ENCODE results near the gene FGD6.
"Not testable (repeated sequence)": the region's sequence is repeated elsewhere in the genome, so short reads cannot be mapped to it uniquely, and the experiment has no call there.

FGD6 gene

DNA sequence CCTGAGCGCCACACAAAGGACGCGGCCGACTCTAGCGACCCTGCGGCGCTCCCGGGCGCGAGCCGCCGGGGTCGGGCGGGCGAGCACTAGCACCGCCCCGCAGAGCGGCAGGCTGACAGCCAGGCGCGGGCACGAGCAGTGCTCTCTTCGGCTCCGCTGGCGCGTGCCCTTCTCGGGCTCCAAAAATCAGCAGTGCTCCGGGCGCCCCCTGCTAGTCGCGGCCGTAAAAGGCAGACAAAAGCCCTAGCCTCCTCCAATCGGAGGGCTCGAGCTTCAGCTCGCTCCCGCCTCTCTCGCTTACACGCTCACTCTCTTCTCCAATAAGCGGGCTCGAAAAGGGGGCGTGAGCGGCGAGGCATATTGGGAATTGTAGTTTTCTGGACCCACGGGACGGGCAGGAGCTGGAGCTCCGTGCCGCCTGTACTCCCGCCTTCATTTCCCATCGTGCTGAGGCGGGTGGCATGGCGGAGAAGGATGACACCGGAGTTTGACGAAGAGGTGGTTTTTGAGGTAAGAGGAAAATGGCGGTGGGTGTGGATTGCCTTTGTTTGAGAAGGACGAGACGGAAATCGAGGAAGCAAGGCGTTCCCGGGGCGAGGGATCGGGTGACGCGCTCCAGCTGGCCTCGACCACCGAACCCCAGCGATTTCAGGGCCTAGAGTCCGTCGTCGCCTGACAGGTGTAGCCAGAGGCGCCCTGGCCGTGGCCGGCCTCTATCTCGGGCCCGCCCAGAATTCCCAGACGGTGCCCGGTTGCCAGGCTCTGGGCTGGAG, at the start of gene FGD6, which contains the start of gene VEZT:
Gene FGD6, minus strand, starts transcription at position 91 of the 773 bp plus-strand sequence. CDS start 227 bp downstream, outside the sequence.
Gene VEZT, plus strand, starts transcription at position 431 of the 773 bp plus-strand sequence. Its CDS starts 44 bp downstream, at position 475.
- peak; percentile 94 to 98 (median 97) for DNase-seq

DNA sequence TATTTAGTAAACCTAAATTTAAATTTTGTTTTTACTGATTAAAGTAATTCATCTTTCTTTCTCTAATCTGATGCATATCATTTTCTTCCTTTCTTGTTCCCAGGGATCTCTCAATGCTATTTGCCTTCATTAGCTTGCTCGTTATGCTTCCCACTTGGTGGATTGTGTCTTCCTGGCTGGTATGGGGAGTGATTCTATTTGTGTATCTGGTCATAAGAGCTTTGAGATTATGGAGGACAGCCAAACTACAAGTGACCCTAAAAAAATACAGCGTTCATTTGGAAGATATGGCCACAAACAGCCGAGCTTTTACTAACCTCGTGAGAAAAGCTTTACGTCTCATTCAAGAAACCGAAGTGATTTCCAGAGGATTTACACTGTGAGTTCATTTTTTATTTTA, 49.0 kb upstream of the FGD6 start:
- no peak for DNase-seq

DNA sequence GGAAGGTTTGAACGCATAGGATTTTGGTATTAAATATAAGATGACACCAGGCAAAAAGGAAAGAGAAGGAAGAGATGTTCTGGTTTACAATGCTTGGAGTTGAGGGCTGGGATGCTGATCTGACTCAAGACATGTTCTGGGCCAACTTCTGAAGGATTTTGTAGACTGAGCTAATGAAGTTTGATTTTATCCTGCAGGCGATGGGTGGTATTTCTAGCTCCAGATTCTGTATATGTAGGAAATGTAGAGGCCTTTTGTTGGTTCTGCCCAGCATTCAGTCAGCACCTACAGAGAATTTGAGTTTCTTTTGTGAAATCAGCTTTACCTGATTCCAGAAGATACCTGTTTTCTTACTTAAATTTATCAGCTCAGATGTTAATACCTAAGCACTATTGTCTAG, 48.5 kb upstream of the FGD6 start:
- DNase-seq, result no peak

DNA sequence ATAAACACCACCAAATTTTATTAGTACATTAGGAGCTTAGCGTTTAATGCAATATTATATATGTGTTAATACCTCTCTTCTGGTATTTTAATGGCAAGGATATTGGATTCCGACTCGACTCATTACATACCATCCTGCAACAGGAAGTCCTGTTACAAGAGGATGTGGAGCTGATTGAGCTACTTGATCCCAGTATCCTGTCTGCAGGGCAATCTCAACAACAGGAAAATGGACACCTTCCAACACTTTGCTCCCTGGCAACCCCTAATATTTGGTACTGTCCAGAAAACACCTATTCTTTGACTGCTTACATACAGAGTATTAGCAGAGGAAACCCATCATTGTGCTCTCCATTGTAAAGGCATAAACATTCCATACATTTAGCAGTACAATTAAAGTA, 45.5 kb upstream of the FGD6 start:
- no peak for DNase-seq

DNA sequence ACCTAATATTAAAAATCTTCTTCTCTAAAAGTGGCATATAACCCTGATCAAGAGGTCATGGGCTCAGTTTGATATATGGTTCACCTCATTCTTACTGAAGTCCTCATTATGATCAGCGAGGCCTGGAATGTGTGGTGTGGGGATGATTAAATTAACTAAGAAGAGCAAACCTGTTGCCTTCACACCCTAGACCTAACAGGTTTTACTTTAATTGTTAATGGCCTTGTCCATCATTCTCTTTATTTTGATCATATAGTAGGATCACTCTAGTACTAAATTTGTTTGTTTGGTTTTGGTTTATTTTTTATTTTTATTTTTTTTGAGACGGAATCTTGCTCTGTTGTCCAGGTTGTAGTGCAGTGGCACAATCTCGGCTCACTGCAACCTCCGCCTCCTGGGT, 43.8 kb upstream of the FGD6 start:
- no peak for DNase-seq

DNA sequence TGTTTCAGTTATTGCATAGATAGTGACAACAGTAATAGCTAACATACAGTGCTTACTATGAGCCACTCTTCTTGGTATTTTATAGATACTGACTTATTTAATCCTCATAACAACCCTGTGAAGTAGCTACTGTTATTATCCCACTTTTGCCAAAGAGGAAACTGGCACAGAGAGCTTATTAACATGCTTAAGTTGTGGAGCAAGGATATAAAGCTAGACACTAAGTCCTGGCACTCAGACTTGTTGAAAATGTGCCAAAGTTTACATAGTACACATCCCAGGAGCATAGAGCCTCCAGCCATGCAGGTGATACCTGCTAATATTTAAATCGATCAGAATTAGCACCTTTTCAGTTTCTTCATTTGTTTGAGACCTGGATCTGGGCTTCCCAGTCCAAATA, 42.1 kb upstream of the FGD6 start:
- no peak for DNase-seq

DNA sequence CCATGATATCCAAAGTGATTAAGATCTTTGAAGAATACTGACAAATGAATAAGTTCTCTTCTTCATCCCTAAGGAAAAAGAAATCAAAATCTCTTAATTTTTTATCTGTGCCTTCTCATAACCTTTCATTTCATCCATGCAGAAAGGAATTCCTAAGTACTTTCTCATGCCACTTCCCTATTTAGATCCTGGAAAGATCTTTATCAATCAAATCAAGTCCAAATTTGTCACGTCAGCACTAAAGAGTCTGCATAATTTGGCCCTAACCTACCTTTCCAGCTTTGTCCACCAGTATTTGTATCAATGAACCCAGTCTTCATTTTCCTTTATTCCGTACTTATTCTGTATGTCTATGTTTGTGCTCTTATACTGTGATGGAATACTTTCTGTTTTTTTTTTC, 41.5 kb upstream of the FGD6 start:
- DNase-seq, result no peak

DNA sequence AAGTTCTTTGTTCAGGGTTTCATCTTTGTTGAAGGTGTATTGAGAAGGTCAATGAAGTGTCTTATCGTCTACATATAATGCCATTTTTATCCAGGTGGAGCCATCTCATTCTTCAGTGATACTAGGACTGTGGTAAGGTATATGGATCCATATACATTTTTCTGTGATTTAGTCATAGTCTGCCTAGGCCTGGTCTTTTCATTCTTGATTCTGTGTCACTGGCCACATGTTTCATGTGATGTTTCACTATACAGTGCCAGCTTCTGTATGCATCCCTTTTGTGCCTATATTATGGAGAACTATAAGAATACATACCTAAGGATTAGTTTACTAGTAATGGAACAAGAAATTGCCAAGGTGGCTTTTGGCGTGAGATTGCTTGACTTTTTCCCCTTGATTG, 40.9 kb upstream of the FGD6 start:
- no peak for DNase-seq

DNA sequence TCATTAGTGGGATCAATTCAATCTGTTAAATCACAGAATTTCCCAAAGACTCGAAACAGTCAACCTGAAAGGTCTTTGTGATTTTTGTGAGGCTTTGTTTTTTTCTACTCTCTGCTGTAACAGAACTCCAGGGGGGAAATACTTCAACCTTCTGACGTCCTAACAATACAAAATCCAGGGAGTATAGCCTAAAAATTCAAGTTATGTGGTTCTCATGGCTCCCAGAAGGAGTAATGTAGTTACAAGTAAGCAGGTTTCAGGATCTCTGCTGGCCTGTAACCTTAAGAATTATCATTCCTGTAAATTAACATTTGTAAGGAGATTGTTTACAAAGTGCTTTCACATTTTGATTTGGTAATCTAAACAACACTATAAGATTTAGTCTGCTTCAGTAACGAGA, 40.3 kb upstream of the FGD6 start:
- DNase-seq, result no peak

DNA sequence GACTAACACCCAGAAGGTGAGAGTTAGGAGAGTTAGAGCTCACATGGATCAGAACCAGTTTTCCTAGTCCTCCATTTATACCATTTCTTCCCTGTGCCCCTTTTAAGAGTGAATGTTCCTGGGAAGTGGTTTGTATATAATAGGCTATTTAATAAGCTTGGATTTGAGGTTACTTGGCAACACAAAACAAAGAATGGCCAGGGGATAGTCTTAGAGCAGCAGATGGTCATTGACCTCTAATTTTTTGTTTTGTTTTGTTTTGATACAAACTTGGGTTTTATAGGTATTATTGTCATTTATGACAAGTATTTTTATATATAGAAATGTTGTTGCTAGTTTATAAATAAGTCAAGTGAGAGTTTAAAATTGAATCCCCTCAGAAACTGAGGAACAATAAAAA, 36.1 kb upstream of the FGD6 start:
- no peak for DNase-seq

DNA sequence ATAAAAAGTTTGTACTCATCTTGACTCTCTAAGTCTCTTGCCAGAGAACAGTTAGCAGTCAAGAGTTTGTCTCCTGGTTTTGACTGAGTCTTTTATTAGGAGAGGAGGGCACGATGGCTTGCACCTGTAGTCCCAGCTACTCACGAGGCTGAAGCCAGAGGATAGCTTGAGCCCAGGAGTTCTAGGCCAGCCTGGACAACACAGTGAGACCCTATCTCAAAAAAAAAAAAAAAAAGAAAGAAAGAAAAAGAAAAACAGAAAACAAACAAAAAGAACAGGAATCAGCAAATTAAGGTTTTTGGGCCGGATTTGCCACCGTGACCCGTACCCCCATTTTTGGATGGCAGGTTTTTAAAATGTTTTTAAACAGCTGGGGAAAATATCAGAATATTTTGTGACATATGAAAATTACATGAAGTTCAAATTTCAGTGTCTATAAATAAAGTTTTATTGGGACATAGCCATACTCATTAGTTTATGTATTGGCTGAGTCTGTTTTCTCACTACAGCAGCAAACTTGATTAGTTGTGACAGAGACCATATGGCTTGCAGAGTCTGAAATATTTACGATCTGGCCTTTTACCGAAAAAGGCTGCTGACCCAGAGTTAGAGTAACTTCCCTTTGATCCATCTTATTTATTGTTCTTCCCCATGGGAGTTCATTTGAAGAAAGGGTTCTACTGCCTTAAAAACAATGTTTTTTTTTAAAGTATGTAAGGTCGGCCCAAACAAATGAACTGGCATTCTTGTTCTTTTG, 31.5 kb upstream of the FGD6 start:
- DNase-seq, result no peak

DNA sequence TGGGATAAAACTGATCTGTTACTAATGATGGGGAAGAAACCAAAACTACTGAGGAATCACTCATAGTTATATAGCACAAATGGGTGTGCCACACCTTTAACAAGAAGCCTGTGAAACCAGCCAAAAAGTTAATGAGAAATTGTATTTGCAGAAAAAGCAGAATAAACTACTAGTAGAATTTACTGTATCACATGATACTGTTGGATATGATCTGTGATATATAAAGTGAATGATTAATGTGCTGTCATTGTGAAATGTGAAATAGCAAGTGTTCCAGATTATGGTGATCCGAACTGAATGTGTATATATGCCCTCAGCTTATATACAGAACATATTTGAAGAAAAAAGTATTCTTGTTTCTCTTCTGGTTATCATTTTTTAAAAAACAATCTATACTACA, 30.8 kb upstream of the FGD6 start:
- DNase-seq, result no peak

DNA sequence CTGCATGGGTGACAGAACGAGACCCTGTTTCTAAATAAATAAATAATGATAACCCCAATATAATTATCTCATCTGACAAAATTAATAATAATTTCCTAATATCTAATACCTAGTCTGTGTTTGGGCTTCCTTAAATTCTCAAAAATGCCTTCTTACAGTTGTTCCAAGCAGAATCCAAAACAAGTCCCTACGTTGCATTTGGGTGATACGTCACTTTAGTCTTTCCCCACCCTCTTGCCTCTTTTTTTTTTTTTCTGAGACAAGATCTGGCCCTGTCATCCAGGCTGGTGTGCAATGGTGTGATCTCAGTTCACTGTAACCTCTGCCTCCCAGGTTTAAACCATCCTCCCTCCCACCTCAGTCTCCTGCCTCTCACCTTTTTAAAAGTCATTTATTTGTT, 27.1 kb upstream of the FGD6 start:
- DNase-seq, result no peak

DNA sequence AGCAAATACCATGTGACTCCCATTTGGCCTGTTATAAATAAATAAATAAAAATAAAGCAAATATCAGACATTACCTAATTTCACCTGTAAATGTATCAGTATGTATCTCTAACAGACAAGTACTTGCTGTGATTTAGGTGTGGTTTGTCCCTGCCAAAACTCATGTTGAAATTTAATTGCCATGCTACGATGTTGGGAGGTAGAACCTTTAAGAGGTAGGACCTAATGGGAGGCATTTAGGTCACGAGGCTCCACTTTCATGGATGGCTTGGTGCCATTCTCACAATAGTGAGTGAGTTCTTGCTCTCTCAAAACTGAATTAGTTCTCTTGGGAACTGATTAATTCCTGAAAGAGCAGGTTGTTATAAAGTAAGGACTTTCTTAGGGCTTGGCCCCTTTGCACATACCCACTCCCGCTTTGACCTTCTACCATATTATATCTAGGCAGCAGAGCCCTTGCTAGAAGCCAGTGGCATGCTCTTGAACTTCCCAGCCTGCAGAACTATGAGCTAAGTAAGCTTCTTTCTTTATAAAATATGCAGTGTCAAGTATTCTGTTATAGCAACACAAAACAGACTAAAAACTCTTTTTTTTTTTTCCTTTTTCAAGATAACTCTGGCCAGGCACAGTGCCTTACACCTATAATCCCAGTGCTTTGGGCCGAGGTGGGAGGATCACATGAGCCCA, 26.4 kb upstream of the FGD6 start:
- DNase-seq, result no peak

DNA sequence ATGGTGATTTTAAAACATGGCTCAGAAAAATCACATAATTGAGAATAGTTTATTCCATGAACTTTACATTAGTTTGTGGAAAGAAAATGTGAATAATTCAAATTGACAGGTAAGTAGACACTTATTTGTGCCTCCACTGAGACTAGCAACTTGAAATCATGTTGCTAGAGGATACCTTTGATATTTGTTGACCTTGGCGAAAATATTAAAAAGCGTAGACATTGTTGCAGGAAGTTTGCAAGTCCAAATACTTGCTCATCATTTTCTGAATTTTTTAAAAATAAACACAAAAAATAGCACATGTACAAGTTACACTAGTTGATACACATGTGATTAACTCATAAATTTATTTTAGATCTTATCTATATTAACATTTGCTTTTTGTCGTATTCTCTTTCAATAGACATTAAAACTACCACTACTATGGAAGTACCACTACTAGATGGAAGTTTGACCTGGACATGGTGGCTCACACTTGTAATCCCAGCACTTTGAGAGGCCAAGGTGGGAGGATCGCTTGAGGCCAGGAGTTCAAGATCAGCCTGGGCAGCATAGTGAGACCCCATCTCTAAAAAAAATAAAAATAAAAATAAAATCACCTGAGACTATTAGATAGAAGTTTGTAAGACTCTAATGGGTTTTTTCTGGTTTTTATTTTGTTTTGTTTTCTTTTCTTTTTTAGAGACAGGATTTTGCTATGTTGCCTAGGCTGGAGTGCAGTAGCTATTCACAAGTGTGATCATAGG, 24.7 kb upstream of the FGD6 start:
- DNase-seq, result no peak

DNA sequence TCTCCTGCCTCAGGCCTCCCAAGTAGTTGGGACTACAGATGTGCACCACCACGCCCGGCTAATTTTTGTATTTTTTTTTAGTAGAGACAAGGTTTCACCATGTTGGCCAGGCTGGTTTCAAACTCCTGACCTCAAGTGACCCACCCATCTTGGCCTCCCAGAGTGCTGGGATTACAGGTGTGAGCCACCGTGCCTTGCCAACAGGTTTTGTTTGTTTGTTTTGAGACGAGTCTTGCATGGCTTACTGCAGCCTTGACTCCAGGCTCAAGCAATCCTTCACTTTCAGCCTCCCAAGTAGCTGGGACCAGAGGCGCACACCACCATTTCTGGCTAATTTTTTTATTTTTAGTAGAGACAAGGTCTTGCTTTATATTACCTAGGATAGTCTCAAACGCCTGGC, 23.9 kb upstream of the FGD6 start:
- DNase-seq, result not testable (repeated sequence)

DNA sequence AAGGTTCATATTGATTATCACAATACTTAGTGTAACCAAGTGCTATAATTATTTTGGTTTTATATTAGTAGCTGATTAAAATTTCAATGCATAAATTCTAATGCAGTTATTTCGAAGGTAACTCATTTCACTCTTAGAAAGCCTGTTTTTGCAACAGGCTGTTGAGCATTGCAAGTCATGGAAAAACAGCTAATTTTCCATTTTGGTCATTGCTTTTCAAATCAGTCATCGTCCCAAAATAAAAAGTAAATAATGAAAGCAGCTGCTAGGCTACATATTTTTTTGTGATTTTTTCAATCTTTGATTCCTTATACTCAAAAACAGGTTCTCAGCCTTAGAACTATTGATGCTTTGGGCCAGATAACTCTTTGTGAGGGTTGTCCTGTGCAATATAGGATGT, 23.3 kb upstream of the FGD6 start:
- no peak for DNase-seq

DNA sequence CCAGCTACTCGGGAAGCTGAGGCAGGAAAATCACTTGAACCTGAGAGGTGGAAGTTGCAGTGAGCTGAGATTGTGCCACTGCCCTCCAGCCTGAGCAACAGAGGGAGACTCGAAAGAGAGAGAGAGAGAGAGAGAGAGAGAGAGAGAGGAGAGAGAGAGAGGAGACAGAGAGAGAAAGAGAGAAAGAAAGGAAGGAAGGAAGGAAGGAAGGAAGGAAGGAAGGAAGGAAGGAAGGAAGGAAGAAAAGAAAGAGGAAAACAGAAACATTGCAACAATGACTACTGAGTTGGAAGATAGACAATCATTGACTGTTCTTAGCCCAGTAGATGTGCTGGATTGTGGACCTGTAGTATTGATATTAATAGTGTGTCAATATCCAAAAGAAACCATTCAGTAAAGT, 22.6 kb upstream of the FGD6 start:
- DNase-seq, result not testable (repeated sequence)

DNA sequence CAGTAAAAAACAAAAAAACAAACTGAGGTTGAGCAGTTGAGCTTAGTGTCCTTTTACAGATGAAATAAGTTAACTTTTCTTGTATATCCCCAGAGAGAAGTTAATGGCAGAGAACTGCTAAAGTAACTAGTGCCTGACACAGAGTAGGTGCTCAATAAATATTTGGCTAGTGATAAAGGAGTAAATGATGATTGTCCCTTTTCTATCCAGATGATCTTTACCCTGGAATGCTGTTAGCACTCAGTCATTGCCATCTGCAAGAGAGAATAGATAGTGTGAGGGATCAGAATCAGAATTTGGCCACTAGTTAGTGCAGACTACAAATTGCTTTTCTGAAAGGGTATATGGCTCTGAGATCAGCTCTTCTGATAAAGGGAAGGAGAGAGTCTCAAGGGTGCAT, 21.9 kb upstream of the FGD6 start:
- no peak for DNase-seq

DNA sequence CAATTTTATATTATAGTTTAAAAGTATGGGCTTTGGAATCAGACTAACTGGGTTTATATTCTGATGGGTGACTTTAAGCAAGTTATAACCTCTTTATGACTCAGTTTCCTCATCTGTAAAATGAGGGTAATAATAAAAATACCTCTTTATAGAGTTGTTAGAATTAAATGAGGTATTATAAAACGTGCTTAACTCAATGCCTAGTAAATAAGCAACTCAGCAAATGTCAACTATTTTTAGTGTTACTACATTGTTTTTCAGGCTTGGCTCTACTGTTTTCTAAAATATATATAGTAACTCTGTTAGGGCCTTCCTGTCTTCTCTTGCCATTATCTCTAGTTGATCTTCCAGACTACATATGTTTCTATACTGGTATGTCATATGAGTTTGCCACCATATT, 20.9 kb upstream of the FGD6 start:
- no peak for DNase-seq

DNA sequence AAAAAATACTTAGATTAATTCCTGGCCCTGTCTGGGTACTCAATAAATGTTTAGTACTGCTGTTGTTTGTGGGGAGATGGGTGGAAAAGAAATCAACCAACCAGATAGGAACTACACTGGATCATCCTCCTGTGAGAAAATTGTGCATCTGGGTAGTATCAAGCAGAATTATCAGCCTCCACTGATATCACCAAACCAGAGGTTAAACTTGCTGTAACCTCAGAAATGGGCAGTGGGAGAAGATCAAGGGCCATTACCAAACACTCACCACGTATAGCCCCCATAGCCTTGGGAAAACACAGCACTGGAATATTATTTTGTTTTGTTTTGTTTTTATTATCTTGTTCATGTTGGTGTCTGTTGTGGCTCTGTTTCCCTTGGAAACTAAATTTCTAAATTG, 20.0 kb upstream of the FGD6 start:
- no peak for DNase-seq

DNA sequence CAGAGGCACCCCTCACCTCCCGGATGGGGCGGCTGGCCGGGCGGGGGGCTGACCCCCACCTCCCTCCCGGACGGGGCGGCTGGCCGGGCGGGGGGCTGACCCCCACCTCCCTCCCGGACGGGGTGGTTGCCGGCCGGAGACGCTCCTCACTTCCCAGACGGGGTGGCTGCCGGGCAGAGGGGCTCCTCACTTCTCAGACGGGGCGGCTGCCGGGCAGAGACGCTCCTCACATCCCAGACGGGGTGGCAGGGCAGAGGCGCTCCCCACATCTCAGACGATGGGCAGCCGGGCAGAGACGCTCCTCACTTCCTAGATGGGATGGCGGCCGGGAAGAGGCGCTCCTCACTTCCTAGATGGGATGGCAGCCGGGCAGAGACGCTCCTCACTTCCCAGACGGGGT, 18.4 kb upstream of the FGD6 start:
- DNase-seq, result not testable (repeated sequence)

DNA sequence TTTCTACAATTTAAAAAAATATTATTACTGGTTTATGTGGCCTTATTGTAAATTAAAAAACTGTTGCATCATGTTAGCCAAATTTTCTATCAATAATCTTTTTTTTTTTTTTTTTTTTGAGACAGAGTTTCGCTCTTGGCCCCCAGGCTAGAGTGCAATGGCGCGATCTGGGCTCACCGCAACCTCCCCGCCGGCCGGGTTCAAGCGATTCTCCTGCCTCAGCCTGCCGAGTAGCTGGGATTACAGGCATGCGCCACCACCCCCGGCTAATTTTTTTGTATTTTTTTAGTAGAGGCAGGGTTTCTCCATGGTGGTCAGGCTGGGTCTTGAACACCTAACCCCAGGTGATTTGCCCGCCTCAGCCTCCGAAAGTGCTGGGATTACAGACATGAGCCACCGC, 16.9 kb upstream of the FGD6 start:
- not testable (repeated sequence) for DNase-seq
